Inferior parietal cortex (tissue), 1 donor: Measurements from ENCODE around the gene CPLX1.
"Not testable (repeated sequence)": the region's sequence is repeated elsewhere in the genome, so short reads cannot be mapped to it uniquely, and the experiment has no call there.

Experiments
- DNase-seq: peaks from one replicate; pipeline ENCODE4 v3.0.0-alpha.2; 2016; ENCODE audit errors: extremely low spot score

Gene CPLX1

DNA sequence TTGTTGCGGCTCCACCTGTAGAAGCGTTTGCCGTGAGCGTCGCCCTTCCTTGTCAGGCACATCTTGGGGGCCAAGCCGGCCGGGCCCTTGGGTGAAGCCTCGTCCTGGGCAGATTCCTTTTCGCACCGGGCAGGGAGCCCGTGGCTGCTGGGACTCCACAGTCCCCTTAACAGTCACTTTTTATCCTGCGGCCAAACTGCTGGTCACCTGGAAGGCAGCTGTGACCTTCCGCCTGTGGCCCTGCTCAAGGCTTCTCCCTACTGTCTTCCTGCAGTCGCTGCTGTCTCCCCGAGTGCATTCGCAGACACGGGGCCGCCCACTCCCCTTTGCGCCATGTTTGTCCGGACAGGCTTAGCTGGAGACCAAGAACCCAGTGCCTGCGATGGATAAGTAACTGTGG, 65.3 kb downstream of the CPLX1 start:
- no peak for DNase-seq

- DNase-seq = not testable (repeated sequence)
Observed at GRCh38 chr4:759810-760209, 66.1 kb downstream of the CPLX1 start.

DNA sequence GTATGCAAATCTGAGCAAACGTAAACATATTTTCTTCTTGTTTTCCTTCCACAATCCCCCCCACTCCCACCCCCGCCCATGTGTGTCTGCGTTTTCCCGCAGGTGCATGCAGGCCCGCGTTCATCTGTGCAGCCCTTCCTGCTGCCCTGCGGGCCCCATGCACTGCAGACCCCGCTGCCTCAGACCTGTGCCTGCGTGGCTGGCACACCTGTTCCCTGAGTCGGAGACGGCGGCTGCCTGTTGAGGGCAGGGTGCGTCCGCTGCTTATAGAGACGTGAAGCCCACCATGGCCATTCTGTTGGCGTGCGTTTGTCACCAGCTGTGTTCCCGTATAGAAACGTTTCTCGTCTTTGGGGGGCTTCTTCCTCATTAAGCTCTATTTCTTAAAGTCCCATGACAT, 68.8 kb downstream of the CPLX1 start:
- DNase-seq = no peak

DNA sequence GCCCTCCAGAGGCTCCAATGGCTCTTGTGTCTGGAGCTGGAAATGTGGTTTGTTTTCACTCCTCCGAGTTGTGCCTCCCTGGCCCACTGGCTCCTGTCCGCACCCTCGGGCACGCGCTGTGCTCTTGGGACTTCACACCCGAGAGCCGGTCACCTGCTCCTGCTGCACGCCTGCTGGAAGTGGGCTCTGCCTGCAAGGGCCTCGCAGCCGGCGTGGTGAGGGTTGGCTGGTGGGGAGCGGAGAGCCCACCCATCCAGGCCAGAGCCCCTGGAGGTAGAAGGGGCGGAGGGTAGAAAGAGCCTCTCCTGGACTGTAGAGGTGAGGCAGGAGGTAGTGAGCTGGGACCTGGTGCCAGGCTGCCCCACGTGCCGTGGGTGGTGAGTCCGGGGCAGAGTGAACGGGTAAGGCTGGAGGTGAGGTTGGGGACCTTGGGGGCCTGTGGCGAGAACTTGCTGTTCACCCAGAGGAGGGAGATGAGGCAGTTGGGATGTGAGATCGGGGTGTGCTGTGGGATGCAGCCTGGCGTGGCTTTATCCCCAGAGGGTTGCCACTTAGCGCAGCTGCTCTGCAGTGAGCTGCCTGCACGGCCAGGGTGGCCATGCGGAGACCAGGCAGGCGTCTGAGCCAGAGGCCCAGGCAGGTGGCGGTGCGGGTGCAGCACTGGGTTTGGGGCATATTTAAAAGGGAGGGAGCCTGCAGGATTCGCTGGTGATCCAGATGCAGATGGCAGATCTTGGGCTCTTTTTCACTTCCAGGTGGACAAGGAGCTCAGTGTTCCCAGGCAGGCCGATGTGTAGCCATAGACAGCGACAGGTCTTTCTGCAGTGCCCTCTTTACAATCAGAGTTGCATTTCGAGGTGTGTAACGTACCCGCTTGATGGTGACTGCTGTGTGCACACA, 71.5 kb downstream of the CPLX1 start:
- no peak for DNase-seq

GRCh38 chr4:753186-753585, 72.7 kb downstream of the CPLX1 start:
- DNase-seq = not testable (repeated sequence)

DNA sequence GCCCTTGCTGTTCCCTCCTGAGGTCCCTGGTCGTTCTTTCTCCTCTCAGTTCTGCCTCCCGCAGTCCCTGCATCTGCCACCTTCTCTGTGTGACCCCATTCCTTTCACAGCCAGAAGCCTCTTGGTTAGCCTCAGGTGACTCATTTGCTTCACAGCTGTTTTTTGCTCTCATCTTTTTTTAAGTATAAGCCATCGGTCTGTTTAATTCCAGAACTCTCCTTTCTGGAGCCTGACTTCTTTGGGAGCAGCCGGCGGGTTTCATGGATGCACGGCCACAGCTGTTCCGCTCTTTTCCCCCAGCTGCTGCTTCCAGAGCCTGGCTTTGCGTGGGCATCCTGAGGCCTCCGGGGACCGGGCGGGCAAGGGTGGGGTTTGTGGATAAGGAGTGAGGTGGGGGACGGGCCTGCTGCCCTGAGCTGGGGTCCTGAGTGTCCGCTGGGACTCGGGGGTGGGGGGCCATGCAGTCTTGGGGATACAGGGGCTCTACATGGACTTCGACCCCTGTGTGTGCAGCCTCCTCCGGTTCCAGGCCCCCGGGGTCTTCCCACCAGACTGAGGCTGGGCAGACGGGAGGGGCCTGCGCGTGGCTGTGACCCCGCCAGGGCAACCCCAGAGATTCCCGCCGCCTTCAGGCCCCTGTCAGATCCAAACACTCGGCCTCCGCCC, 73.6 kb downstream of the CPLX1 start:
- DNase-seq = no peak

DNA sequence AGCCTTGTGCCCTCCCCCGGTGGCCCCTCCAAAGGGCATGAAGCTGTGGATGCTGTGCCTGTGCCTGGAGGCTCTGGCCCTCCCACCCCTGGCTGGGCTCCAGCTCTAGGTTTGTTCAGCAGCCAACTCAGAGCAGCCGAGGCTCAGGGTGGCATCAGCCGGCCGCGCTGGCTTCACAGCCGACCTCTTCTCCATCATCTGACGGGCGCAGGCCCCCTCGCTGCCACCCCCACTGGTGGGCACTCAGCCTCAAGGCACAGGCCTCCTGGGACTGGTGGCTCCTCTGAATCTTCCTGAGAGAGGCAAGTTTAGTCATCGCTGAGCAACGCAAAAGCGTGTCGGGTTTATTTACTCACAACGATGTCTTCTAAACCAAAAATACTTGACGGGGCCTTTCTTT, 74.3 kb downstream of the CPLX1 start:
- DNase-seq = no peak

DNA sequence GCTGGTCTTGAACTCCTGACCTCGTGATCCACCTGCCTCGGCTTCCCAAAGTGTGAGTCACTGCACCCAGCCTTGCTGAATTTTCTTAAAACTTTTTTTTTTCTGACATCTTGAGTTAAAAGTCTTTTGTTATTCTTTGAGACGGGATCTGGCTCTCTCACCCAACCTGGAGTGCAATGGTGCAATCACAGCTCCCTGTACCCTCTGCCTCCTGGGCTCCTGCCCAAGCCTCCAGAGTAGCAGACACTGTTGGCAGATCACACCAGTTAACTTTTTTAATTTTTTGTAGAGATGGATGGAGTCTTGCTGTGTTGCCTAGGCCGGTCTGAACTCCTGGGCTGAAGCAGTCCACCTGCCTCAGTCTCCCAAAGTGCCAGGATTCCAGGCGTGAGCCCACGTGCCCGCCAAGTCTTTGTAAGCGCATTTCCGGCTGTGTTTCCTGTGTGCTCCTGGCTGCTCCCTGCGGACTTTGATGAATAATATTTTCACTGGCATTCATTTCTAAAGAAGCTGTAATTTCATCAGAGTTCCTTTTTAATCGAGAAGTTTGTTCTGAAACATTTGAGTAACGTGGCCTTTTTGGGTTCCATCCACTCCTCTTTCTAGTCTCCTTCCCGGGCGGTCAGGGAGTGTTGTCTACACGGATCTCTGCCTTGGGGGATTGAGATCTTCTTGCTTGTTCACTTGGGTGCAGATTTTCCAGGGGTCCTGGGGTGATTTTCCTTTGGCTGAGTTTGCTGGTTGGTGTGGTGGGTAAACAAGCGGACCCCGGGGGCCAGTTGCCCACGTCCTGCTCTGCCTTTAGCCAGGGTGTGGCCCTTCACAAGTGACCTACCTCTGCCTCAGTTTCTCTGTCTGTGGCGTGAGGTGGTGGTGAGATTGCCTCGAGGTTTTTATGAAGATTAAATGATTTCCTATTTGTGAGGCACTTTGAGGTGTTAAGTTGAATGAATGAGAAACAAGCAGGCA, 75.9 kb downstream of the CPLX1 start:
- no peak for DNase-seq

DNA sequence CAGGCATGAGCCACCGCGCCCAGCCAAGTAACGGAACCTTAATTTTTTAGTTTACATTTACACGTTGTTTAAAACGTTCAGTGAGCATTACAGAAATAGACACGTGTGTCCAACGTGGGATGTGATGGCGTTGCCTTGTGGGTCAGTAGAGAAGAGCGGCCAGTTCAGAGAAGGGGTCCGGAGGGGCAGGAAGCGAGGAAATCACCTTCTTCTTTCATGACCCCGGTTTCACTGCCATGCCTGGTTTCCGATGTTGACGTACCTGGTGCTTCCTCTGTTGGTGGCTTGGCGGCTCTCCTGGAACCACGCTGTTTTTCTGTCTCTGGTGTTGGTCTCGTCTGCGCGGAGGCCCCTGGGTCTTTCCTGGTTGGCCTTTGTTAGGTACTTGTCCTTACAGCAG, 77.5 kb downstream of the CPLX1 start:
- DNase-seq = no peak

DNA sequence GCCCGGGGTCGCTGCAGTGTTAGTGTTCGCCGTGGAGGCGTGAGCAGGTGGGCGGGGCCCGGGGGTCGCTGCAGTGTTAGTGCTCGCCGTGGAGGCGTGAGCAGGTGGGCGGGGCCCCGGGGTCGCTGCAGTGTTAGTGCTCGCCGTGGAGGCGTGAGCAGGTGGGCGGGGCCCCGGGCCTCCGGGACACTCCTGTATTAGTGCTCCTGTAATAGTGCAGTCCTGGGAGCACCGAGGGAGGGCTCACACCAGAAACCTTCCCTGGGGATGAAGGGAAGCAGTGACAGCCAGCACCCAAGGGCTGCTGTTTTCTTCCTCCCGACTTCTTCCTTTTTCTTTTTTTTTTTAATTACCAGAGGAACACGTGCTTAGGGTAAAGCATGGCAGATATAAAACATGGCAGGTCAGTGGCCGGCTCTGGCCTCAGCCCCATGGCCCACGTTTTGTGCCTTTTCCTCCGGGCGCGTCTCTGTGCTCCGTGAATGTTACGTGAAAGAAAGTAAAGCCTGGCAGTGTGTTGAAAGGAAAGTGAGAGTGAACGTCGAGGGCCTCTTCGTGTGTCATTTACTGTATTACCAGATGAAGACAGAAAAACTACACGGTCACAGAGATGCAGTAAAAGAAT, 78.3 kb downstream of the CPLX1 start:
- no peak for DNase-seq

- no peak for DNase-seq
Observed at GRCh38 chr4:744212-744841, 81.6 kb downstream of the CPLX1 start.

DNA sequence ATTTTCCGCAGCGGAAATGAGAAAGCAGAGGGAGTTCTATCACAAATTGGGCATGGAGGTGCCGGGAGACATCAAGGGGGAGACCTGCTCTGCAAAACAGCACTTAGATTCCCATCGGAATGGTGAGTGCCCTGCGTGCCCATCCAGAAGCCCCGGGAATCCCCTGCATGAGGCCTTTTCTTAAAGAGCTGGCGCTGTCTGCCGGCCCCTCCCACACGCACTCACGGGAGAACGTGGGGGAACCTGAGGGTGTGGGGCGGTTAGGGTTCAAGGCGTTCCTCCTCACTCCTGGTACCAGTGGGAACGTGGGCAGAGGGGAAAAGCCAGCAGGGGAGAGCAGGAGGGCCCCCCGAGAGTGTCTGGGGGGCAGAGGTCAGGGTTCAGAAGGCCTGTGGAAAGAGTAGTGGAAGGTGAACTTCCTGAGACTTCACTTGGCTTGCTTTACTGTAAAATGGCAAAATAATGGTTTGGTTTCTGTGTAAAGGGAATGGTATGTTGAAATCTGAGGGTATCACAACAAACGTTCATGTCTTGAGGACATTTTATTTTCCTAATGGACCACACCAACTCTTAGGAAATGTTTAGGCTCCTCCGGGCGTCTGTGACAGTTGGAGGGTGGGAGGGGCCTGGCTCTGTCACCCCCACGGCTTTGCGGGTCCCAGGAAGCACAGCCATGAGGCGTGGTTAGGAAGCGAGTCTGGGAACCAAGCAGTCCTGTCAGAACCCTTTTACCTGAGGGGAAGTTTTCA, 82.3 kb downstream of the CPLX1 start:
- DNase-seq = no peak

DNA sequence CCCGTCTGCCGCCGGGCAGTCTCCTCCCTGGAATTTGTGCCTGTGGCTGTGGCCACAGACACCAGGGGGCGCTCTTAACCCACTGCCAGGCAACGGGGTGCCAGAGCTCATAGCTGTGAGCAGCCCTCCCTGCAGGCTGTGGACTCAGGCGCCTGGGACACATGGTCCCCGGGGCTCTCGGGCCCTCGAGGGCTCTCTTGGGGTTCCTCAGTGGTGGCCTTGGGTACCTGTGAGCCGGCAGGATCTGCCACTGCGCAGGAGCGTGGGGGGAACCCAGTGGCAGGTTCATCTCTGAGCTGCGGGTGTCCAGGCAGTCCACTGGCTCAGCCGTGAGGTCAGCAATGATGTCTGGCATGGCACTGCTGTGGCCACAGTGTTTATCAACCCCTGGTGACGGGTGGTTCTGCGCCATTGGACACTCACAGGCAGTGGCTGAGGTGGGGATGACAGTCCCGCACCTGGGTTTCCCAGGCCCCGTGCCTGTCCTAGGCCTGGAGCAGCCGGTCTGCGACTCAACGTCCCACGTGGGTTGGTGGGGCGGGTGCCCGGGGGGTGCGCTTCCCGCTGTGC, 83.1 kb downstream of the CPLX1 start:
- no peak for DNase-seq

GRCh38 chr4:742096-742741, 83.7 kb downstream of the CPLX1 start:
- DNase-seq = no peak

- DNase-seq = no peak
Observed at GRCh38 chr4:740656-741282, 85.2 kb downstream of the CPLX1 start.

GRCh38 chr4:740011-740410, 85.9 kb downstream of the CPLX1 start:
- DNase-seq = no peak

DNA sequence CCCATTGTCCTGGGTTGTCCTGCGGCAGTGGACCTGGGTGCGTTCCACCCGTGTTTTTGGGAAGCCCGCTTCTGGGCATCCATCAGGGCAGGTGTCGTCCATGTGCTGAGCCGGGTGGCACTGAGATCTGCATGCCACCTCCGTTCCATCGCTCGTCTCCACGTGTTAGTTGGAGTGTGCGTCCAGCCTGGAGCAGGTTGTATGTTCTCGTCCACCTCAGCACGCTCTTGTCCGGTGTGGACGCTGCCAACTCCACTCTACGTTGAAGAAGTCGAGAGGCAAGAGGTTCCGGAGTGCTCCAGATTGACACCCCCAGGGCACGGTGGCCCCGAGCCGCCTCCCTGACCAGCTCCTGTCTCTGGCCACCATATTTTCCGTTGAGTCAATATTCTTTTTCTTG, 86.4 kb downstream of the CPLX1 start:
- no peak for DNase-seq

- no peak for DNase-seq
Observed at GRCh38 chr4:738781-739280, 87.1 kb downstream of the CPLX1 start.

DNA sequence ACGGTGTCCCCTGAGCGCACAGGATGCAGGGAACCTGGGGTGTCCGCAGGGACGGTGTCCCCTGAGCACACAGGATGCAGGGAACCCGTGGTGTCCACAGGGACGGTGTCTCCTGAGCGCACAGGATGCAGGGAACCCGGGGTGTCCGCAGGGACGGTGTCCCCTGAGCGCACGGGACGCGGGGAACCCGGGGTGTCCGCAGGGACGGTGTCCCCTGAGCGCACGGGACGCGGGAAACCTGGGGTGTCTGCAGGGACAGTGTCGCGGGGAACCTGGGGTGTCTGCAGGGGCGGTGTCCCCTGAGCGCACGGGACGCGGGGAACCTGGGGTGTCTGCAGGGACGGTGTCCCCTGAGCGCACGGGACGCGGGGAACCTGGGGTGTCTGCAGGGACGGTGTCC, 89.4 kb downstream of the CPLX1 start:
- not testable (repeated sequence) for DNase-seq
